Measurements from ENCODE around the gene VAV3. TPM values are rescaled to one million over a fixed set of nuclear protein-coding genes. Genes with fewer than 3 reads are reported as not detected.

Gene VAV3
- total RNA-seq, 2 experiments from 2014 or later, result 1.3 to 1.9 TPM

DNA sequence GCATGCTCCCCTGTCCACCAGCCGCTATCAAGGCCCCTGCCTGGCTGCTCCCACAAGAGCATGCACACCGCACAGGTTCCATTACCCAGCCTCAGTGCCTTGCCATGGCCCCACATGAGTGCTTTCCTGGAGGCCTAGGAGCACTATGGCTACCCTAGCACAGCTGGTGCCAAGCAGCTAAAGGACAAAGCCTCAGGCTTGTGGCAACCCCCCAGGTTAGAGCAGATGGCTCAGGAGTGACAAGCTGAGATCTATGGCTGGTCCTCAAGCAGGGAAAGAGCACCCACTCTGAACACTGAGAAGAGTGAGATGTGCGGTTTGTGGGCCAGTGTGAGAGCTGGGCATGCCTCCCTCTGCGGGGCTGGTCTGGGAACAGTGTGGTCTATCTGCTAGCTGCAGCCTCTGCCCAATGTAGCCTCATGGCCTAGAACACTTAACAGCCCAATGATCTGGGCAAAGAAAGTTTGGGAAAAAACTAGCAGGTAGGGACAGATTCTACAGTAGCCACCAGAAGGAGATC, 129.8 kb downstream of the VAV3 start:
- Mint-ChIP-seq H3K36me3 (ENCODE audit: low read depth) (peaks cover 4% of the 10 kb centered on the region), H3K27me3 (no peaks in the 10 kb centered on the region), H3K4me3 (no peak overlapping the region), H3K4me1 (peaks cover 22% of the 10 kb centered on the region), H3K27ac (no peak overlapping the region), H3K9me3 (ENCODE audit: low read depth) (peaks cover 5% of the 10 kb centered on the region)
- intact Hi-C loops (cut with DNase I, micrococcal nuclease), result no loop called here
- ChIA-PET POLR2A (no interaction called here), CTCF (interaction anchor here (1.1 kb wide), 1 partner anchor 9 kb away, joined by 3 read pairs; no protein-coding TSS in a partner anchor)
- ATAC-seq, result no peak
- DNase-seq, result no peak

DNA sequence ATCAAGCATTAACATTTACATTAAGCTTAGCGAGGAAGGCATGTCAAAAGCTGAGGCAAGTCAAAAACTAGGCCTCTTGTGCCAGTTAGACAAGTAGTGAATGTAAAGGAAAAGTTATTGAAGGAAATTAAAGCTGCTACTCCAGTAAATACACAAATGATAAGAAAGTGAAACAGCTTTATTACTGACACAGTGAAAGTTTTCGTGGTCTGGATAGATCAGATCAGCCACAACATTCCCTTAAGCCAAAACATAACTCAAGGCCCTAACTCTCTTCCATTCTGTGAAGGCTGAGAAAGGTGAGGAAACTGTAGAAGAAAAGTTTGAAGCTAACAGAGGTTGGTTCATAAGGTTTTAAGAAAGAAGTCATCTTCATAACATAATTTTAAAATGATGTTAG, 131.9 kb downstream of the VAV3 start:
- POLR2A ChIA-PET, result interaction anchor here (0.7 kb wide), 2 partner anchors 9 to 84 kb away, joined by 3 to 4 read pairs; no protein-coding TSS in a partner anchor
- H3K4me1 Mint-ChIP-seq, result peaks cover 34% of the 10 kb centered on the region
- ATAC-seq (no peak), DNase-seq (no peak)
- peaks cover 4% of the 10 kb centered on the region for H3K36me3 Mint-ChIP-seq (ENCODE audit: low read depth)
- H3K27me3 Mint-ChIP-seq, result no peaks in the 10 kb centered on the region
- peaks cover 5% of the 10 kb centered on the region for H3K9me3 Mint-ChIP-seq (ENCODE audit: low read depth)
- intact Hi-C loops (cut with DNase I, micrococcal nuclease), result no loop called here
- H3K27ac Mint-ChIP-seq, result no peak overlapping the region
- H3K4me3 Mint-ChIP-seq, result no peak overlapping the region
- CTCF ChIA-PET, result interaction anchor here (0.6 to 2.4 kb wide), 6 partner anchors 8 to 272 kb away, joined by 3 to 8 read pairs (median 4); no protein-coding TSS in a partner anchor

DNA sequence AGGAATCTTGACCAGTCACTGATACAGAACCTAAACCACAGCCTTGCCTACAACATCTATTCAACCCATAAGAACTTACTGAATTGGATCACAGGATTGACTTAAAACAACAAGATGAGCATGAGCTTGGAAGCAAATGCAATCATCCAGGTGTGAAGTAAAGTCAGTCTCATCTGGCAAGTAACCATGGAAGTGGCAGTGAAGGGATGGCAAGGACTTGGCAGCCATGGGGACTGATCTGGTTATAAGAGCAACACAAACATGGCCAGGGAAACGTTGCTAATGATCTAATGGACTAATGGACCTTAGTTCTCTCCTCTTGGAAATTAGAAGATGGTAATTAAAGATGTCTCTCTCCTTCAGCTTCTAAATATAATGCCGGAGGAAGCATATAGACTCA, 133.1 kb downstream of the VAV3 start:
- Mint-ChIP-seq H3K4me1 (peaks cover 32% of the 10 kb centered on the region), H3K27ac (no peak overlapping the region), H3K4me3 (no peak overlapping the region), H3K36me3 (ENCODE audit: low read depth) (no peaks in the 10 kb centered on the region), H3K9me3 (ENCODE audit: low read depth) (no peaks in the 10 kb centered on the region), H3K27me3 (no peaks in the 10 kb centered on the region)
- no peak for ATAC-seq
- no peak for DNase-seq
- ChIA-PET CTCF (interaction anchor here (0.7 to 2.4 kb wide), 7 partner anchors 8 to 368 kb away, joined by 3 to 8 read pairs (median 4); partner anchors contain the start of gene SLC25A24), POLR2A (no interaction called here)
- intact Hi-C loops (cut with DNase I, micrococcal nuclease), result no loop called here

DNA sequence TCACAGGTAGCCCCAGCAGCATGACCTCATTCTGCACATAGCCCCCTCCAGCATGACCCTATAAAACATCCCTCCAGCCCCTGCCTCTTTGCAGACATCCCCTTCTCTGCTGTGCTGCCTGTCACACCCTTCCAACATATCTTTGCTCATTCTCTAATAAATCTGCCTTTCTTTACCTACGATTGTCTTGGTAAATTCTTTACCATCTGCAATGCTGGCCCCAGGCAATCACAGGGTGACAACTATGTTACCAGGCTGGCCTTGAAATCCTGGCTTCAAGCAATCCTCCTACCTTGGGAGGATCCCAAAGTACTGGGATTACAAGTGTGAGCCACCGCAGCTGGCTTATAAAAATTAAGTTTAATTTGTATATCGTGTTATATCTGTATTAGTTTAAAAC, 134.5 kb downstream of the VAV3 start:
- Mint-ChIP-seq H3K27me3 (no peaks in the 10 kb centered on the region), H3K27ac (no peak overlapping the region), H3K36me3 (ENCODE audit: low read depth) (no peaks in the 10 kb centered on the region), H3K4me1 (peaks cover 22% of the 10 kb centered on the region), H3K4me3 (no peak overlapping the region), H3K9me3 (ENCODE audit: low read depth) (no peaks in the 10 kb centered on the region)
- intact Hi-C loops (cut with DNase I, micrococcal nuclease), result no loop called here
- no peak for DNase-seq
- ChIA-PET CTCF (no interaction called here), POLR2A (no interaction called here)
- ATAC-seq, result no peak

DNA sequence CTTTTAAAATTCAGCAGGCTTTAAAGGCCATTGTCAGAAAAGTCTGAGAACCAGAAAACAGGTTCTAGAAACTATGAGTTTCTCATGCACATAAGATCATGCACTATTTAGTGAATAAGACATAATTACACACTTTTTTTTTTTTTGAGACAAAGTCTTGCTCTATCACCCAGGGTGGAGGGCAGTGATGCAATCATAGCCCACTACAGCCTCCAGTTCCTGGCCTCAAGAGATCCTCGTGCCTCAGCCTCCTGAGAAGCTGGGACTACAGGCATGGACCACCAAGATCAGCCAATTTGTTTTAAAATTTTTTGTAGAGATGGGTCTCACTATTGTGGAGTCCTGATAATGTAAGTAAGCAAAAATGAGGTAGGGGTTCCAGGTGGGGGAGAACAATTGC, 134.9 kb downstream of the VAV3 start:
- POLR2A ChIA-PET, result no interaction called here
- no peak overlapping the region for H3K27ac Mint-ChIP-seq
- H3K4me1 Mint-ChIP-seq, result peaks cover 23% of the 10 kb centered on the region

DNA sequence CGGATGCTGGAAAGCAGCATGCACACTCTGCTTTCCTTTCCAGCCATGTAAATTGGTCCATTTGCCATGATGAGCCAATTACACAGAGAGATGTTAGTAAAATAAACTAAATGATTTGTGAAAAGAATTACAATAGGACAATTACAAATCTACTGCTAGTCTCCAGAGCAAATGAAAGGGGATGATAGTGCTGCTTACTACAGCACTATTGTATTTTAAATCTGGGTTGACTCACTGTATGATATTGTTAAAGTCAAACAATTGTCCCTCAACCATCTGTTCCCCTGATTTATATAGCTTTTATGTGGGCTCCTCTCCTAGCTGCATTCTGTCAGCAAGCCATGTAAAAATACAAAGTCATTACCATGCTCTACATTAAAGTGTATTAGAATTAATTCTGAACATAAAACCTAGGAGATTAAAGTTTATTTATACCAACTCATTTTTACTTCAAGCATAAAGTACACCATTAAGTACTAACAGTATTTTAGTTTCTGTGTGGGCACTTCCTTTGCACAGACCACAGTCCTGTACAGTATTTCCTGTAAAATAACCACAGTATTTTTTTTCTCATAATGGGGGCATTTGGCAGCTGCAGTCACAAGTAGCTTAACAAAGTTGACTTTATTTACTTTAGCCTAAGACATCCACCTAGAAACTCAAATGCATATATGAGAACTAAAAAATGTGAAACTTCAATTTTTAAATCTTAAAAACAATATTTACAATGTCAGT, 135.8 kb downstream of the VAV3 start:
- ATAC-seq (no peak), DNase-seq (no peak)
- intact Hi-C loops (cut with DNase I, micrococcal nuclease), result loop anchor here in 1 of 2 experiments (5.0 kb wide), 1 partner anchor 133 kb away; no protein-coding TSS in a partner anchor
- ChIA-PET POLR2A (no interaction called here), CTCF (interaction anchor here (0.6 kb wide), 1 partner anchor 288 kb away, joined by 3 read pairs; no protein-coding TSS in a partner anchor)
- H3K36me3 Mint-ChIP-seq (ENCODE audit: low read depth), result no peaks in the 10 kb centered on the region
- no peaks in the 10 kb centered on the region for H3K27me3 Mint-ChIP-seq
- peaks cover 23% of the 10 kb centered on the region for H3K4me1 Mint-ChIP-seq
- H3K4me3 Mint-ChIP-seq, result no peak overlapping the region
- H3K9me3 Mint-ChIP-seq (ENCODE audit: low read depth), result peaks cover 1% of the 10 kb centered on the region
- H3K27ac Mint-ChIP-seq, result no peak overlapping the region

More for the DNA sequence above, 134.9 kb downstream of the VAV3 start:
- no peaks in the 10 kb centered on the region for H3K27me3 Mint-ChIP-seq
- intact Hi-C loops (cut with DNase I, micrococcal nuclease), result no loop called here
- CTCF ChIA-PET, result interaction anchor here (0.6 kb wide), 1 partner anchor 288 kb away, joined by 3 read pairs; no protein-coding TSS in a partner anchor
- no peak for ATAC-seq
- no peak overlapping the region for H3K4me3 Mint-ChIP-seq
- no peaks in the 10 kb centered on the region for H3K36me3 Mint-ChIP-seq (ENCODE audit: low read depth)
- H3K9me3 Mint-ChIP-seq (ENCODE audit: low read depth), result no peaks in the 10 kb centered on the region
- no peak for DNase-seq

DNA sequence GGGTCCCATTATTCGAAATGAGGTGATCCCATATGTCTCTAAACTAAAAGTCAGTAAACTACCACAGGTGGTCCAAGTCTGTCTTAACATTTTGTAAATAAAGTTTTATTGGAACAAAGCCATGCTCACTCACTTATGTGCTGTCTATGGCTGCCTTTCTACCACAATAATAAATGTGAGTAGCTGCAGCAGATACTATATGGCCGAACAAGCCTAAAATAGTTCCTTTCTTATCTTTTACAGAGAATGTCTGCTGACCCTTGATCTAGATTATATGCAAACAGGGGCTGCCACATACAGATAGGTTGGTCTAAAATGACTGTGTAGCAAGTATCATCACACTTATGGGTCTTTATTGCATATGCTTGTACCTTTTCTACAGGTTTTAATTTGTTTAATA, 140.0 kb downstream of the VAV3 start:
- Mint-ChIP-seq H3K4me3 (no peak overlapping the region), H3K9me3 (ENCODE audit: low read depth) (peaks cover 19% of the 10 kb centered on the region), H3K27ac (no peak overlapping the region), H3K27me3 (no peaks in the 10 kb centered on the region), H3K36me3 (ENCODE audit: low read depth) (peaks cover 18% of the 10 kb centered on the region), H3K4me1 (peaks cover 37% of the 10 kb centered on the region)
- DNase-seq (no peak), ATAC-seq (no peak)
- POLR2A ChIA-PET, result no interaction called here
- intact Hi-C loops (cut with DNase I, micrococcal nuclease), result loop anchor here in 1 of 2 experiments (5.0 kb wide), 1 partner anchor 137 kb away; no protein-coding TSS in a partner anchor
- CTCF ChIA-PET, result no interaction called here

DNA sequence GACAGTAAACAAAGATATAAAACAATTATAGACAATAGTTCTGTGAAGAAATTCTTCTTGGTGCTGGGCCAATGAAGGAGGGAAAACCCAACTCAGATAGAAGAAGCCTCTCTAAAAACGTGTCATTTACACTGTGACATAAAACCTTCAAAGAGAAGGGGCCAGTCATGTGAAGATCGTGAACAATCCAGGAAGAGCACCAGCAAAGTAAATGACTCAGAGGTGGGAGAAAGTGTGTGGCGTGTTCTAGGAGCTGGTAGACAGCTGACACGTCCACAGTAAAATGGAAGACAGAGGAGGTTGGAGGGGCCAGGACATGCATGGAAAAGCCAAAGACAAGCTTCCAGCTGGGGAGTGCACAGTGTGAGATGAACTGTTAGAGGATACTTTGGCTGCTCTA, 143.6 kb downstream of the VAV3 start:
- peaks cover 18% of the 10 kb centered on the region for H3K36me3 Mint-ChIP-seq (ENCODE audit: low read depth)
- peaks cover 38% of the 10 kb centered on the region for H3K4me1 Mint-ChIP-seq
- H3K9me3 Mint-ChIP-seq (ENCODE audit: low read depth), result peaks cover 19% of the 10 kb centered on the region
- peak; percentile 96 for ATAC-seq
- DNase-seq, result peak; percentile 59
- intact Hi-C loops (cut with DNase I, micrococcal nuclease), result loop anchor here (1.0 to 2.0 kb wide), 4 partner anchors 58 to 229 kb away; no protein-coding TSS in a partner anchor
- H3K4me3 Mint-ChIP-seq, result peak overlapping the region; percentile 5
- H3K27me3 Mint-ChIP-seq, result no peaks in the 10 kb centered on the region
- H3K27ac Mint-ChIP-seq, result peak overlapping the region; percentile 93
- ChIA-PET POLR2A (no interaction called here), CTCF (interaction anchor here (0.8 to 2.2 kb wide), 5 partner anchors 11 to 144 kb away, joined by 3 to 7 read pairs (median 3); no protein-coding TSS in a partner anchor)

DNA sequence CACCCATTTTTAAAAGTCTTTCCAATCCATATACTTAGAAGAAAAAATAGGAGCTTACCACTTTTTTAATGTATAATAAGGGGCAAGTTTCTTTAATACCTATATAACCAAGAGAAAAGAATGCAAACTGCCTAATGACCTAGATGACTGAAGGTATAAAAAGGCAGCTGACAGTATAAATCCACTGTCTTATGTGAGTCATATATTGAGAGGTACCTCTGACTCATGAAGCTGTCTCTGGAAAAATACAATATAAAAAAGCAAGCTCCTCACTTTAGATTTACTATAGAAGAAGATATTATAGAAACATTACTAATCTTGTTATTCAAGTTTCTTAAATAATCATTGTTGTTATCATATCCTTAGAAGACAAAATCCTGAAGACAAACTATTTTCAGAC, 144.2 kb downstream of the VAV3 start:
- no peaks in the 10 kb centered on the region for H3K27me3 Mint-ChIP-seq
- no peak for DNase-seq
- H3K36me3 Mint-ChIP-seq (ENCODE audit: low read depth), result peaks cover 18% of the 10 kb centered on the region
- H3K4me1 Mint-ChIP-seq, result peaks cover 38% of the 10 kb centered on the region
- POLR2A ChIA-PET, result no interaction called here
- intact Hi-C loops (cut with DNase I, micrococcal nuclease), result loop anchor here (1.0 to 2.0 kb wide), 4 partner anchors 58 to 230 kb away; no protein-coding TSS in a partner anchor
- H3K4me3 Mint-ChIP-seq, result no peak overlapping the region
- CTCF ChIA-PET, result interaction anchor here (0.8 to 2.2 kb wide), 4 partner anchors 12 to 145 kb away, joined by 3 to 7 read pairs (median 4); no protein-coding TSS in a partner anchor
- ATAC-seq, result peak; percentile 81
- peaks cover 19% of the 10 kb centered on the region for H3K9me3 Mint-ChIP-seq (ENCODE audit: low read depth)
- peak overlapping the region; percentile 93 for H3K27ac Mint-ChIP-seq

DNA sequence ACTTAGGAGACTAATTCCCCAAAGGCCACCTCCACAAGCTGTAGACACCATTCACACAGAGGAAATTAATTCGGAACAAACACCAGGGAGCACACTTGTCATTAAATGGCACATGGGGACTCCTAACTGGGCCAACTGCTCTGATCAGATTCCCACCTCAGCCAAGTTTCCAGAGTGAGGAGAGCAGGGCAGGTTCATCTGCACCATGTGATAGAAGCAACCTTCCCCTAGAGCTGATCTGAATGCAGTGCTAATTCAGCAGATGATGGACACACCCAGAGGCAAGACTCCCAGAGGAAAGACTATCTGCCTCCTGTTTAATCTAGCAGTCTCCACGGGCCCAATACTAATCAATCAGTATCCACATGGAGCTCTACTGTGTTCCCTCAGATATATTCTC, 147.0 kb downstream of the VAV3 start:
- ATAC-seq, result no peak
- Mint-ChIP-seq H3K27me3 (no peaks in the 10 kb centered on the region), H3K27ac (no peak overlapping the region), H3K36me3 (ENCODE audit: low read depth) (peaks cover 12% of the 10 kb centered on the region), H3K9me3 (ENCODE audit: low read depth) (peaks cover 9% of the 10 kb centered on the region), H3K4me1 (peaks cover 36% of the 10 kb centered on the region), H3K4me3 (no peak overlapping the region)
- CTCF ChIA-PET, result interaction anchor here (1.2 to 1.3 kb wide), 2 partner anchors 10 to 36 kb away, joined by 3 read pairs; no protein-coding TSS in a partner anchor
- intact Hi-C loops (cut with DNase I, micrococcal nuclease), result no loop called here
- POLR2A ChIA-PET, result interaction anchor here (0.6 kb wide), 1 partner anchor 120 kb away, joined by 3 read pairs; no protein-coding TSS in a partner anchor
- DNase-seq, result no peak

DNA sequence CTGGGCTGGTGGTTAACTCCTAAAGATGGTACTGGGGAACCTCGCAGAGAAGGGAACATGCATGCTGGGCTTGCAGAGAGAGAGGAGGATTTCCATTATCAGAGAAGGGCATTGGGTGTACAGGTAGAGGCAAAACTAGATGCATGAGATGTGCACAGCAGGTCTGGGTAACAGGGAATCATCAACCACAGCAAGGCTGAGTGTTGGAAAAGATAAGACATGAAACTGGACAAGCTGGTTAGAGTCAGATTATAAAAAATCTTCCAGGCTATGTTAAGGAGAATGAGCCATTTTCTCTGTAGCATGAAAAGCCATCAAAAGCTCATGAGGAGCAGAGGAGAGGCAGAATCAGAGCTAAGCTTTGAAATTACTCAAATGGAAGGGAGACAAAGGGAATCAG, 147.8 kb downstream of the VAV3 start:
- POLR2A ChIA-PET, result no interaction called here
- Mint-ChIP-seq H3K27me3 (no peaks in the 10 kb centered on the region), H3K9me3 (ENCODE audit: low read depth) (peaks cover 6% of the 10 kb centered on the region), H3K36me3 (ENCODE audit: low read depth) (peaks cover 9% of the 10 kb centered on the region), H3K4me1 (peaks cover 36% of the 10 kb centered on the region), H3K4me3 (no peak overlapping the region), H3K27ac (no peak overlapping the region)
- CTCF ChIA-PET, result interaction anchor here (1.2 to 1.3 kb wide), 2 partner anchors 14 to 35 kb away, joined by 3 read pairs; no protein-coding TSS in a partner anchor
- ATAC-seq, result no peak
- intact Hi-C loops (cut with DNase I, micrococcal nuclease), result no loop called here
- DNase-seq, result no peak
